Measurements from ENCODE around the gene KLK12.
"Not testable (repeated sequence)": the region's sequence is repeated elsewhere in the genome, so short reads cannot be mapped to it uniquely, and the experiment has no call there.

KLK12 gene

GRCh38 chr19:51014242-51014641, 20.6 kb downstream of the KLK12 start:
- no peak for DNase-seq

- DNase-seq: no peak
Measured at GRCh38 chr19:51012661-51013190, 22.1 kb downstream of the KLK12 start.

- DNase-seq: no peak
Measured at GRCh38 chr19:51010066-51010795, 24.6 kb downstream of the KLK12 start.

GRCh38 chr19:51009061-51009891, 25.5 kb downstream of the KLK12 start:
- no peak for DNase-seq

GRCh38 chr19:51007488-51007887, 27.3 kb downstream of the KLK12 start:
- DNase-seq: no peak

GRCh38 chr19:51006406-51006805, 28.4 kb downstream of the KLK12 start:
- DNase-seq: no peak

GRCh38 chr19:51005248-51005647, 29.6 kb downstream of the KLK12 start:
- no peak for DNase-seq

- DNase-seq: no peak
Measured at GRCh38 chr19:51003316-51003715, 31.5 kb downstream of the KLK12 start.

- DNase-seq: no peak
Measured at GRCh38 chr19:51002542-51003311, 32.1 kb downstream of the KLK12 start.

GRCh38 chr19:51002089-51002532, 32.7 kb downstream of the KLK12 start:
- DNase-seq: no peak

GRCh38 chr19:51001515-51001914, 33.3 kb downstream of the KLK12 start, which contains the start of gene KLK8:
TSS of gene KLK8 (minus strand) at chr19:51001604. CDS start at chr19:51001167, 437 bp downstream.
- DNase-seq: no peak

GRCh38 chr19:51000981-51001380, 33.8 kb downstream of the KLK12 start:
- DNase-seq: no peak

- DNase-seq: no peak
Measured at GRCh38 chr19:51000426-51000825, 34.4 kb downstream of the KLK12 start.

- DNase-seq: no peak
Measured at GRCh38 chr19:50998686-50999085, 36.1 kb downstream of the KLK12 start.

GRCh38 chr19:50998061-50998460, 36.7 kb downstream of the KLK12 start:
- no peak for DNase-seq

- no peak for DNase-seq
Measured at GRCh38 chr19:50994129-50994528, 40.7 kb downstream of the KLK12 start.

GRCh38 chr19:50992666-50993035, 42.2 kb downstream of the KLK12 start:
- DNase-seq: no peak

- DNase-seq: not testable (repeated sequence)
Measured at GRCh38 chr19:50984416-50984815, 50.4 kb downstream of the KLK12 start.

GRCh38 chr19:50983625-50984292, 51.0 kb downstream of the KLK12 start, which contains the start of gene KLK7:
TSS of gene KLK7 (minus strand) at chr19:50983917. CDS start at chr19:50982399, 1,518 bp downstream.
- DNase-seq: no peak

GRCh38 chr19:50982186-50982585, 52.6 kb downstream of the KLK12 start:
- DNase-seq: no peak

- no peak for DNase-seq
Measured at GRCh38 chr19:50981587-50982146, 53.1 kb downstream of the KLK12 start.

GRCh38 chr19:50980208-50980607, 54.6 kb downstream of the KLK12 start:
- DNase-seq: no peak

Measured in GOT3 (cell line).